Naive B cell (primary cell): Measurements from ENCODE around the gene SSH2. TPM values are rescaled to one million over a fixed set of nuclear protein-coding genes. Genes with fewer than 3 reads are reported as not detected.
"Not testable (repeated sequence)": the region's sequence is repeated elsewhere in the genome, so short reads cannot be mapped to it uniquely, and the experiment has no call there.

Experiments
- ATAC-seq, 2 donors: fragments of 150-1000 bp; cut with Tn5 transposase; 2 replicates each; pipeline ENCODE4 v1.10.0; 2021; ENCODE audit warnings: low read depth in 2 of 2, mild to moderate bottlenecking in 2 of 2, moderate library complexity in 2 of 2
- DNase-seq: peaks from one replicate; pipeline ENCODE4 v3.0.0; 2022
- H3K27ac Mint-ChIP-seq, 6 donors: one replicate each; pipeline ENCODE4 v1.8.0; 2020 to 2022; ENCODE audit warnings: mild to moderate bottlenecking in 6 of 6, mixed read lengths in 6 of 6, moderate library complexity in 5 of 6, inconsistent platforms in 2 of 6
- H3K27me3 Mint-ChIP-seq, 3 donors: one replicate each; pipeline ENCODE4 v1.8.0; 2021 to 2022; ENCODE audit warnings: mixed read lengths in 3 of 3, mild to moderate bottlenecking in 1 of 3
- H3K36me3 Mint-ChIP-seq, 2 donors: one replicate each; pipeline ENCODE4 v1.8.0; 2020 to 2022; ENCODE audit warnings: mixed read lengths in 2 of 2, inconsistent platforms in 1 of 2, mild to moderate bottlenecking in 1 of 2
- H3K4me1 Mint-ChIP-seq, 3 donors: one replicate each; pipeline ENCODE4 v1.8.0; 2020 to 2022; ENCODE audit warnings: mixed read lengths in 3 of 3, inconsistent platforms in 1 of 3, mild to moderate bottlenecking in 1 of 3, moderate library complexity in 1 of 3
- H3K4me3 Mint-ChIP-seq, 8 donors: one replicate each; pipeline ENCODE4 v1.8.0; 2020 to 2022; ENCODE audit warnings: mild to moderate bottlenecking in 8 of 8, mixed read lengths in 8 of 8, moderate library complexity in 8 of 8, inconsistent platforms in 2 of 8
- H3K9me3 Mint-ChIP-seq, 7 donors: one replicate each; pipeline ENCODE4 v1.8.0; 2020 to 2022; ENCODE audit warnings: mixed read lengths in 7 of 7, mild to moderate bottlenecking in 5 of 7, inconsistent platforms in 2 of 7, moderate library complexity in 1 of 7
- polyA plus RNA-seq, 6 donors: library from polyadenylated mRNA; unstranded; fragments of 300-500 nt; fragmentation: Illumina TruSeq; gene quantifications; one replicate each; pipeline ENCODE4 v1.2.3, GENCODE V29; 2021; ENCODE audit warnings: low read depth in 6 of 6

SSH2 gene
- polyA plus RNA-seq, 6 donors from 2014 or later, result 46.3 to 96.7 (median 65.5) TPM

DNA sequence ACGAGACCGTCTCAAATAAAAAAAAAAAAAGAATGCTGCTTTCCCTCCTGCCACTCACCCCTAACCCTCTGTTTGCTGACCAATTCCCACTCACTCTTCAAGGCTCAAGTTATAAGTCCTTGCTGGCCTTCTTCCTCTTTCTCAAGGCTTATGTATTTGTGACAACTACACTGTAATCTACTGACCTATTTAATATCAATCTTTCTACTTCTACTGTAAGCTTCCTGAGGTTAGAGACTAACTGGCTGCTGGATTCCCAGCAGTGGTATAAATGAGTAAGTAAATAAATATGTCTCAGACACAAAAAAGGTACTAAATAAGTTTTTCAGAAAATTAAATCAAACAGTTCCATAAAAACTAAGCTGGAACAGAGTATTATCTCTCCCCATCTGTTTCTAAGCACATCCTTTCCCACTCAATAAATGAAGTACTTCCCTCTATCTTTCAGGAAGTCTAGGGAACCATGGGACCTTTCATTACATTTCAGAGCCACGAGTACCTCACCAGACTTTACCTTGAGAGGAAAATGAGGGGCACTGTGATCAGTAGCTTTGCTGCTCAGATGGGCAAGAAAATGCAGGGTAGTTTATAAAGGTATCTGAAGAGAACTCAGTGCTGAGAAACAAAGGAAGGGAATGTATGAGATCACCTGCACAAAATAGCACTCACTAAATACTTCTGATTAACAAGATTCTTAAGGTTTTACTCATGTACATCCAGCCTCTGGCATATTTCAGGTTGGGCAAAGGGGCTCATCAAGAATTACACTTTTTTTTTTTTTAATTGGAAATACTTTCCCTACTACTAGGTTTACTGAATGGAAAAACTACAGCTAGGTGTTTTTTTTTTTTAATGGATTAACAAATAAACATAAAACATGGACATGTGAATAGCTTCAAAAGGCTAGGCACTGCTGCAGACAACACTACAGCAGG lies 10.8 kb downstream of the SSH2 start:
- peak overlapping the region in 2 of 6 donors; percentile 17 to 52 for H3K27ac Mint-ChIP-seq
- H3K27me3 Mint-ChIP-seq, result no peaks in the 10 kb centered on the region
- peaks cover 0 to 4% of the 10 kb centered on the region in 2 donors for H3K36me3 Mint-ChIP-seq
- no peak for ATAC-seq
- H3K4me1 Mint-ChIP-seq, result peaks cover 23 to 38% (median 31%) of the 10 kb centered on the region in 3 donors
- H3K4me3 Mint-ChIP-seq, result no peak overlapping the region
- H3K9me3 Mint-ChIP-seq, result no peaks in the 10 kb centered on the region
- DNase-seq, result no peak

DNA sequence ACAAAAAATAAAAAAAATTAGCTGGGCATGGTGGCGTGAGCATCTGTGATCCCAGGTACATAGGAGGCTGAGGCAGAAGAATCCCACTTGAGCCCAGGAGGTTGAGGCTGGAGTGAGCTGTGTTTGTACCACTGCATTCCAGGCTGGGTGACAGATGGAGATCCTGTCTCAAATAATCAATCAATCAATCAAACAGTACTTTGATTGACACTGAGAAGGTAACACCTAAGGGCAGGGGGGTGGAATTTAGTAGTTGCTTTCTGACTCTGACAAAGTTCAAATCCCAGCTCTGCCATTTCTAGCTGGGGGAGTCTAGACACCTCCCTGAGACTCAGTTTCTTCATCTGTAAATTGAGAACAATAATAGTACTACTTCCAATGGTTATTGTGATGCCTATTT lies 12.0 kb downstream of the SSH2 start:
- no peak for DNase-seq
- Mint-ChIP-seq H3K36me3 (peaks cover 0 to 4% of the 10 kb centered on the region in 2 donors), H3K4me1 (peaks cover 23 to 33% (median 31%) of the 10 kb centered on the region in 3 donors), H3K9me3 (no peaks in the 10 kb centered on the region), H3K4me3 (no peak overlapping the region), H3K27me3 (no peaks in the 10 kb centered on the region), H3K27ac (no peak overlapping the region)
- ATAC-seq, result no peak

GRCh38 chr17:29914819-29915537 lies 15.1 kb downstream of the SSH2 start:
- H3K27ac Mint-ChIP-seq, result no peak overlapping the region
- H3K4me3 Mint-ChIP-seq, result no peak overlapping the region
- H3K27me3 Mint-ChIP-seq, result no peaks in the 10 kb centered on the region
- ATAC-seq (no peak), DNase-seq (no peak)
- H3K4me1 Mint-ChIP-seq, result peaks cover 22 to 39% (median 34%) of the 10 kb centered on the region in 3 donors
- H3K9me3 Mint-ChIP-seq, result no peaks in the 10 kb centered on the region
- H3K36me3 Mint-ChIP-seq, result peaks cover 0 to 4% of the 10 kb centered on the region in 2 donors

GRCh38 chr17:29911641-29912177 lies 18.3 kb downstream of the SSH2 start:
- Mint-ChIP-seq H3K4me1 (peaks cover 10 to 22% (median 14%) of the 10 kb centered on the region in 3 donors), H3K27me3 (no peaks in the 10 kb centered on the region), H3K27ac (peak overlapping the region in 1 of 6 donors; percentile 18), H3K4me3 (no peak overlapping the region), H3K36me3 (peaks cover 4 to 5% of the 10 kb centered on the region in 2 donors), H3K9me3 (peaks cover 0 to 6% (median under 1%) of the 10 kb centered on the region in 7 donors)
- no peak for ATAC-seq
- no peak for DNase-seq

DNA sequence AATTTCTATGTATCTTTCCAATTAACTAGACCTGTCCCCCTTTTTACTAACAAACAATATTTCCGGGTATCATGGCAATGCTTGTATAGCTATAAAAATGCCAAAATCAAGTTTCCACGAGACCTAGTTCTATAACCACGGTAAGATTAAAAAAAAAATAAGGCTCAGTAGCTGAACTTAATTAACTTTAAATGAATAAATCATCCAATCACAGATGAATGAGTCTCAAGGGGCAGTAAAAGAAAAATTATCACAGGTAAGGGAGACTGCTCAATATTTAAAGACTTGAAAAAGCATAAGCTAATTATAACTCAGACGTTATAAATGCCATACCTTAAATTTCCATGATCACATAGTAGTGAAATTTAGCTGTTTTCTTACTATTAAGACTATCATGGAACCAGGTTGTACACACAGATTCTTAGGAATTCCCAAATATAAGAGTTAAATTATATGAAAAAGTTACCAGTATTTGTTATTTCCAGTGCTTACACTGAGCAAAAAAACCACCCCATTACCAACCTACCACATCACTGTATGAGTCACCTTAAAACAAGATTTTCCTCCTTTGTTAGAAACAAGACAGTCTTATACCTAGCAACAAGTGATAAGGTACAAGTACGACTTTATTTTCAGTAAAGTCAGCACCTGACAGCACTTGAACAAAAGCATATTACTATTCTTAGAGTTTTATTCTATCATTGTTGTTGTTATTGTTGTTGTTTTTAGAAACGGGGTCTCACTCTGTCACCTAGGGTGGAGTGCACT lies 20.6 kb downstream of the SSH2 start:
- Mint-ChIP-seq H3K27me3 (no peaks in the 10 kb centered on the region), H3K4me3 (no peak overlapping the region), H3K36me3 (peaks cover 14 to 15% of the 10 kb centered on the region in 2 donors), H3K27ac (peak overlapping the region in 3 of 6 donors; percentile 15 to 41 (median 31)), H3K4me1 (peaks cover 16 to 33% (median 26%) of the 10 kb centered on the region in 3 donors), H3K9me3 (peaks cover 0 to 15% (median 10%) of the 10 kb centered on the region in 7 donors)
- DNase-seq, result no peak
- no peak for ATAC-seq

GRCh38 chr17:29906969-29907368 lies 23.1 kb downstream of the SSH2 start:
- Mint-ChIP-seq H3K27ac (no peak overlapping the region), H3K27me3 (no peaks in the 10 kb centered on the region), H3K36me3 (peaks cover 14 to 15% of the 10 kb centered on the region in 2 donors), H3K4me3 (no peak overlapping the region), H3K4me1 (peaks cover 26 to 43% (median 37%) of the 10 kb centered on the region in 3 donors), H3K9me3 (peaks cover 0 to 15% (median 10%) of the 10 kb centered on the region in 7 donors)
- DNase-seq, result no peak
- no peak for ATAC-seq

GRCh38 chr17:29905879-29906167 lies 24.2 kb downstream of the SSH2 start:
- no peak for DNase-seq
- Mint-ChIP-seq H3K4me3 (peak overlapping the region in 1 of 8 donors; percentile 20), H3K27me3 (no peaks in the 10 kb centered on the region), H3K9me3 (peaks cover 0 to 15% (median 10%) of the 10 kb centered on the region in 7 donors), H3K4me1 (peaks cover 30 to 43% (median 42%) of the 10 kb centered on the region in 3 donors), H3K36me3 (peaks cover 14 to 15% of the 10 kb centered on the region in 2 donors), H3K27ac (no peak overlapping the region)
- ATAC-seq, result no peak

- Mint-ChIP-seq H3K27ac (peak overlapping the region in 3 of 6 donors; percentile 13 to 84 (median 27)), H3K4me3 (peak overlapping the region in 2 of 8 donors; percentile 24 to 42), H3K27me3 (no peaks in the 10 kb centered on the region), H3K9me3 (peaks cover 0 to 15% (median 10%) of the 10 kb centered on the region in 7 donors), H3K36me3 (peaks cover 14 to 15% of the 10 kb centered on the region in 2 donors), H3K4me1 (peaks cover 28 to 43% (median 42%) of the 10 kb centered on the region in 3 donors)
- DNase-seq (no peak), ATAC-seq (no peak)
These were observed 24.7 kb downstream of the SSH2 start for GRCh38 chr17:29905086-29905878.

DNA sequence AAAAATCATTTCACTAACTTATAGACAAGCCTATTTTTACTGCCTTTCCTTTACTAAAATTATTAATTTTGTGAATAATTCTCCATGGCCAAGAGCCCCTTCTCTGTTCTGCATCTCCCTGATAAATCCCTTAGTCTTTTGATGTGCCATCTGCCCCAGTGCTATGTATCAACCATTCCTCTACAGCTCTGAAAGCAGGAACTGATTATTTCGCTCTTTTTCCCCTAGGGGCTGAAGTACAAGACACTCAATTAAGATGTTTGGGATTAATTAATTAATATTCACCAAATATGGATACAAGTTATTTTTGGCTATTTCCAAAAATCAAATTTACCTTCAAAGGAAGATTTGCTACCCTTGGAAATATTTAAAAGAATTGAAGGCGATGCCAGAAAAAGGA lies 26.6 kb downstream of the SSH2 start:
- ATAC-seq, result no peak
- no peak overlapping the region for H3K4me3 Mint-ChIP-seq
- peaks cover 26 to 45% (median 45%) of the 10 kb centered on the region in 3 donors for H3K4me1 Mint-ChIP-seq
- DNase-seq, result no peak
- H3K9me3 Mint-ChIP-seq, result peaks cover 0 to 15% (median 10%) of the 10 kb centered on the region in 7 donors
- no peaks in the 10 kb centered on the region for H3K27me3 Mint-ChIP-seq
- peak overlapping the region in 2 of 6 donors; percentile 46 to 87 for H3K27ac Mint-ChIP-seq
- peaks cover 14 to 15% of the 10 kb centered on the region in 2 donors for H3K36me3 Mint-ChIP-seq

- not testable (repeated sequence) for ATAC-seq, DNase-seq, H3K27ac Mint-ChIP-seq, H3K27me3 Mint-ChIP-seq, H3K4me3 Mint-ChIP-seq, H3K36me3 Mint-ChIP-seq
- Mint-ChIP-seq H3K9me3 (peaks cover 0 to 19% (median 9%) of the 10 kb centered on the region in 7 donors), H3K4me1 (peaks cover 21 to 37% (median 34%) of the 10 kb centered on the region in 3 donors)
These were observed 32.9 kb downstream of the SSH2 start for GRCh38 chr17:29897136-29897535.

DNA sequence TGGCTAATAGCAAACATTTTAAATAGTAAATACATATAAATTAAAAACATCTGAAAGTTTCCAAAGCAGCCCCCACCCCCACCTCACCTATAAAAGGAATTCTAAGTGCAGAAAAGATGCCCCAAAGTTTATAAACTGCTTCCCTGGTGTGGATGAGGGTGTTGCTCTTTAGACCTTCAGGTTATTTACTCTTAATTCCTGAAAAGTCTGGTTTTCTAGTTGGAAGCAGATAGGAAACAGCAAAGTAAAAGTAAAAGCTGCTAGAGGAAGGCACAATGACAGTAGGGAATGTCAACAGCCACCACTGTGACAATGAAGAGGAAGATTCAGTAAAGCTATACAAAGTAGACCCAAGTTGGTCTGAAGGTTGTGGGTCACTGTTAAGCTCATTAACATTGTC lies 37.8 kb downstream of the SSH2 start:
- H3K27me3 Mint-ChIP-seq, result no peaks in the 10 kb centered on the region
- H3K9me3 Mint-ChIP-seq, result peaks cover 6 to 24% (median 9%) of the 10 kb centered on the region in 7 donors
- DNase-seq, result no peak
- H3K4me1 Mint-ChIP-seq, result peaks cover 25 to 41% (median 30%) of the 10 kb centered on the region in 3 donors
- peaks cover 7 to 19% of the 10 kb centered on the region in 2 donors for H3K36me3 Mint-ChIP-seq
- peak overlapping the region in 3 of 6 donors; percentile 1 to 49 (median 47) for H3K27ac Mint-ChIP-seq
- H3K4me3 Mint-ChIP-seq, result peak overlapping the region in 1 of 8 donors; percentile 55
- no peak for ATAC-seq

- H3K9me3 Mint-ChIP-seq, result peaks cover 3 to 21% (median 8%) of the 10 kb centered on the region in 7 donors
- H3K27ac Mint-ChIP-seq, result peak overlapping the region in 3 of 6 donors; percentile 7 to 76 (median 57)
- H3K4me3 Mint-ChIP-seq, result no peak overlapping the region
- peaks cover 26 to 44% (median 33%) of the 10 kb centered on the region in 3 donors for H3K4me1 Mint-ChIP-seq
- ATAC-seq, result no peak
- H3K36me3 Mint-ChIP-seq, result peaks cover 7 to 19% of the 10 kb centered on the region in 2 donors
- no peaks in the 10 kb centered on the region for H3K27me3 Mint-ChIP-seq
- DNase-seq, result no peak
These were observed 38.9 kb downstream of the SSH2 start for GRCh38 chr17:29891131-29891530.
